Endometrium (tissue), 2 donors: Measurements from ENCODE around the gene RPL13A.

Experiments used
- FAIRE-seq: peaks from 2 replicates; lab custom pipeline; 2012; peaks lifted over from hg19 to GRCh38; lab: Jason Lieb, UNC
- donor health status: control.
- donor health status: control.

The RPL13A gene

GRCh38 chr19:49507803-49508494 is 20.5 kb downstream of the RPL13A start:
- FAIRE-seq, result no peak

GRCh38 chr19:49512970-49513745 is 25.8 kb downstream of the RPL13A start:
- FAIRE-seq, result no peak

GRCh38 chr19:49513746-49514118 is 26.3 kb downstream of the RPL13A start:
- no peak for FAIRE-seq

GRCh38 chr19:49514151-49514550 is 26.7 kb downstream of the RPL13A start:
- no peak for FAIRE-seq

GRCh38 chr19:49515767-49516166 is 28.4 kb downstream of the RPL13A start:
- FAIRE-seq, result no peak

- no peak for FAIRE-seq
Observed at GRCh38 chr19:49518033-49518432, 30.6 kb downstream of the RPL13A start.

- FAIRE-seq, result no peak
Observed at GRCh38 chr19:49520705-49521319, 33.4 kb downstream of the RPL13A start.

GRCh38 chr19:49524812-49525455 is 37.5 kb downstream of the RPL13A start:
- no peak for FAIRE-seq

- no peak for FAIRE-seq
Observed at GRCh38 chr19:49528211-49528771, 40.9 kb downstream of the RPL13A start.

GRCh38 chr19:49530708-49531107 is 43.3 kb downstream of the RPL13A start:
- FAIRE-seq, result no peak

- FAIRE-seq, result no peak
Observed at GRCh38 chr19:49533551-49534488, 46.4 kb downstream of the RPL13A start.

- FAIRE-seq, result no peak
Observed at GRCh38 chr19:49534632-49535385, 47.4 kb downstream of the RPL13A start.

- no peak for FAIRE-seq
Observed at GRCh38 chr19:49536921-49537462, 49.6 kb downstream of the RPL13A start.

GRCh38 chr19:49538643-49539042 is 51.2 kb downstream of the RPL13A start:
- FAIRE-seq, result no peak

- FAIRE-seq, result no peak
Observed at GRCh38 chr19:49539192-49539952, 52.0 kb downstream of the RPL13A start.
